ENCODE results near the gene ARHGEF10L. TPM values are rescaled to one million over a fixed set of nuclear protein-coding genes. Genes with fewer than 3 reads are reported as not detected.
"Not testable (repeated sequence)": the region's sequence is repeated elsewhere in the genome, so short reads cannot be mapped to it uniquely, and the experiment has no call there.

Gene ARHGEF10L
- total RNA-seq, 1 donor from 2014 or later, result 24.7 TPM

- no peak for DNase-seq
Observed at GRCh38 chr1:17612831-17613230, 73.3 kb downstream of the ARHGEF10L start.

GRCh38 chr1:17614586-17614985 is 75.1 kb downstream of the ARHGEF10L start:
- DNase-seq, result no peak

- no peak for DNase-seq
Observed at GRCh38 chr1:17615157-17615556, 75.7 kb downstream of the ARHGEF10L start.

- DNase-seq, result no peak
Observed at GRCh38 chr1:17615959-17616358, 76.5 kb downstream of the ARHGEF10L start.

- no peak for DNase-seq
Observed at GRCh38 chr1:17616731-17617279, 77.3 kb downstream of the ARHGEF10L start.

GRCh38 chr1:17617787-17618557 is 78.5 kb downstream of the ARHGEF10L start:
- DNase-seq, result no peak

- DNase-seq, result no peak
Observed at GRCh38 chr1:17618558-17619247, 79.2 kb downstream of the ARHGEF10L start.

GRCh38 chr1:17620448-17620847 is 81.0 kb downstream of the ARHGEF10L start:
- no peak for DNase-seq

GRCh38 chr1:17621691-17622090 is 82.2 kb downstream of the ARHGEF10L start:
- DNase-seq, result no peak

- DNase-seq, result no peak
Observed at GRCh38 chr1:17622823-17623222, 83.3 kb downstream of the ARHGEF10L start.

- DNase-seq, result no peak
Observed at GRCh38 chr1:17624611-17625233, 85.2 kb downstream of the ARHGEF10L start.

- DNase-seq, result no peak
Observed at GRCh38 chr1:17627239-17628052, 87.9 kb downstream of the ARHGEF10L start.

- DNase-seq, result not testable (repeated sequence)
Observed at GRCh38 chr1:17629046-17629445, 89.5 kb downstream of the ARHGEF10L start.

- DNase-seq, result no peak
Observed at GRCh38 chr1:17629460-17629859, 90.0 kb downstream of the ARHGEF10L start.

GRCh38 chr1:17630048-17630830 is 90.7 kb downstream of the ARHGEF10L start:
- no peak for DNase-seq

- no peak for DNase-seq
Observed at GRCh38 chr1:17630986-17631385, 91.5 kb downstream of the ARHGEF10L start.

GRCh38 chr1:17631410-17631809 is 91.9 kb downstream of the ARHGEF10L start:
- no peak for DNase-seq

GRCh38 chr1:17632106-17632505 is 92.6 kb downstream of the ARHGEF10L start:
- DNase-seq, result no peak

- DNase-seq, result no peak
Observed at GRCh38 chr1:17632541-17633184, 93.2 kb downstream of the ARHGEF10L start.

GRCh38 chr1:17633654-17634053 is 94.2 kb downstream of the ARHGEF10L start:
- no peak for DNase-seq

GRCh38 chr1:17635276-17635675 is 95.8 kb downstream of the ARHGEF10L start:
- no peak for DNase-seq
